T47D (cell line): ENCODE data around the gene UBL3.

Source experiments
- DNase-seq, 2 experiments: peaks; one replicate each; pipeline versions ENCODE4 v3.0.0 to v3.0.0-alpha.2; 2011 to 2012; ENCODE audit warnings: low read depth in 1 of 2, low spot score in 1 of 2
- JUND ChIP-seq: IDR thresholded peaks from 2 replicates; pipeline ENCODE4 v1.6.1; 2012; ENCODE audit warnings: low read depth
- in situ Hi-C: cut with HindIII; loops from 2 replicates; pipeline ENCODE4 v1.10.0; 2016; ENCODE audit warnings: low sequenced_read_pairs, low pct_unique_long_range_greater_than_20kb

The UBL3 gene

GRCh38 chr13:29817604-29818378, 32.6 kb downstream of the UBL3 start:
- no peak for TF ChIP-seq JUND
- no peak for DNase-seq
- in situ Hi-C loops = no loop called here

GRCh38 chr13:29816715-29817114, 33.7 kb downstream of the UBL3 start:
- in situ Hi-C loops = no loop called here
- no peak for TF ChIP-seq JUND
- no peak for DNase-seq

- in situ Hi-C loops = no loop called here
- no peak for DNase-seq
- no peak for TF ChIP-seq JUND
These were observed 35.1 kb downstream of the UBL3 start for GRCh38 chr13:29815336-29815735.

GRCh38 chr13:29810898-29811297, 39.5 kb downstream of the UBL3 start:
- DNase-seq = no peak
- in situ Hi-C loops = no loop called here
- TF ChIP-seq JUND = no peak

- no peak for DNase-seq
- no peak for TF ChIP-seq JUND
- in situ Hi-C loops = no loop called here
These were observed 40.2 kb downstream of the UBL3 start for GRCh38 chr13:29810145-29810742.

GRCh38 chr13:29808264-29808663, 42.2 kb downstream of the UBL3 start:
- no peak for DNase-seq
- in situ Hi-C loops = no loop called here
- TF ChIP-seq JUND = no peak

- in situ Hi-C loops = no loop called here
- no peak for TF ChIP-seq JUND
- no peak for DNase-seq
These were observed 44.1 kb downstream of the UBL3 start for GRCh38 chr13:29805994-29806979.

GRCh38 chr13:29803221-29803620, 47.2 kb downstream of the UBL3 start:
- no peak for TF ChIP-seq JUND
- in situ Hi-C loops = no loop called here
- no peak for DNase-seq

GRCh38 chr13:29802621-29803020, 47.8 kb downstream of the UBL3 start:
- in situ Hi-C loops = no loop called here
- DNase-seq = no peak
- TF ChIP-seq JUND = no peak

- no peak for DNase-seq
- in situ Hi-C loops = no loop called here
- no peak for TF ChIP-seq JUND
These were observed 48.6 kb downstream of the UBL3 start for GRCh38 chr13:29801737-29802305.

- no peak for DNase-seq
- TF ChIP-seq JUND = no peak
- in situ Hi-C loops = no loop called here
These were observed 49.3 kb downstream of the UBL3 start for GRCh38 chr13:29801102-29801501.

GRCh38 chr13:29800687-29801086, 49.7 kb downstream of the UBL3 start:
- in situ Hi-C loops = no loop called here
- no peak for DNase-seq
- TF ChIP-seq JUND = no peak

GRCh38 chr13:29799041-29799440, 51.4 kb downstream of the UBL3 start:
- in situ Hi-C loops = no loop called here
- no peak for DNase-seq
- TF ChIP-seq JUND = no peak
